ENCODE data around the gene SLC44A3. TPM values are rescaled to one million over a fixed set of nuclear protein-coding genes. Genes with fewer than 3 reads are reported as not detected.

The SLC44A3 gene
- total RNA-seq, 1 donor: not detected

- no peak for DNase-seq (ENCODE audit: low read depth in 2 of 3, low spot score in 2 of 3)
Measured at GRCh38 chr1:94903280-94904009, 83.3 kb downstream of the SLC44A3 start.

- DNase-seq (ENCODE audit: low read depth in 2 of 3, low spot score in 2 of 3): no peak
Measured at GRCh38 chr1:94905207-94905606, 85.0 kb downstream of the SLC44A3 start.

- no peak for DNase-seq (ENCODE audit: low read depth in 2 of 3, low spot score in 2 of 3)
Measured at GRCh38 chr1:94906382-94906781, 86.2 kb downstream of the SLC44A3 start.

- DNase-seq (ENCODE audit: low read depth in 2 of 3, low spot score in 2 of 3): no peak
Measured at GRCh38 chr1:94907136-94907535, 87.0 kb downstream of the SLC44A3 start.

- DNase-seq (ENCODE audit: low read depth in 2 of 3, low spot score in 2 of 3): no peak
Measured at GRCh38 chr1:94908190-94908589, 88.0 kb downstream of the SLC44A3 start.

- DNase-seq (ENCODE audit: low read depth in 2 of 3, low spot score in 2 of 3): no peak
Measured at GRCh38 chr1:94908965-94909364, 88.8 kb downstream of the SLC44A3 start.

GRCh38 chr1:94909486-94909885, 89.3 kb downstream of the SLC44A3 start:
- DNase-seq (ENCODE audit: low read depth in 2 of 3, low spot score in 2 of 3): no peak

- DNase-seq (ENCODE audit: low read depth in 2 of 3, low spot score in 2 of 3): no peak
Measured at GRCh38 chr1:94912263-94913184, 92.4 kb downstream of the SLC44A3 start.

- no peak for DNase-seq (ENCODE audit: low read depth in 2 of 3, low spot score in 2 of 3)
Measured at GRCh38 chr1:94917251-94917650, 97.1 kb downstream of the SLC44A3 start.

GRCh38 chr1:94919241-94920030, 99.3 kb downstream of the SLC44A3 start:
- DNase-seq (ENCODE audit: low read depth in 2 of 3, low spot score in 2 of 3): no peak

- no peak for DNase-seq (ENCODE audit: low read depth in 2 of 3, low spot score in 2 of 3)
Measured at GRCh38 chr1:94920061-94920460, 99.9 kb downstream of the SLC44A3 start.

- DNase-seq (ENCODE audit: low read depth in 2 of 3, low spot score in 2 of 3): no peak
Measured at GRCh38 chr1:94921977-94922376, 101.8 kb downstream of the SLC44A3 start.

GRCh38 chr1:94922761-94923331, 102.7 kb downstream of the SLC44A3 start:
- no peak for DNase-seq (ENCODE audit: low read depth in 2 of 3, low spot score in 2 of 3)

- no peak for DNase-seq (ENCODE audit: low read depth in 2 of 3, low spot score in 2 of 3)
Measured at GRCh38 chr1:94925004-94925403, 104.8 kb downstream of the SLC44A3 start.

GRCh38 chr1:94925561-94926125, 105.5 kb downstream of the SLC44A3 start:
- peak in 2 of 3 donors; percentile 7 to 21 for DNase-seq (ENCODE audit: low read depth in 2 of 3, low spot score in 2 of 3)

GRCh38 chr1:94926126-94926914, 106.2 kb downstream of the SLC44A3 start:
- peak in 2 of 3 donors; percentile 58 to 61 for DNase-seq (ENCODE audit: low read depth in 2 of 3, low spot score in 2 of 3)

GRCh38 chr1:94926915-94927404, 106.8 kb downstream of the SLC44A3 start, which contains the start of gene CNN3:
TSS of gene CNN3 (minus strand) at chr1:94927110. CDS start at chr1:94926894, 216 bp downstream.
- DNase-seq (ENCODE audit: low read depth in 2 of 3, low spot score in 2 of 3): peak; percentile 32 to 90 (median 85)

- no peak for DNase-seq (ENCODE audit: low read depth in 2 of 3, low spot score in 2 of 3)
Measured at GRCh38 chr1:94927405-94928175, 107.4 kb downstream of the SLC44A3 start.

Data from hematopoietic multipotent progenitor cell (in vitro differentiated cells).